ENCODE results near the gene UGT1A9.

DNA sequence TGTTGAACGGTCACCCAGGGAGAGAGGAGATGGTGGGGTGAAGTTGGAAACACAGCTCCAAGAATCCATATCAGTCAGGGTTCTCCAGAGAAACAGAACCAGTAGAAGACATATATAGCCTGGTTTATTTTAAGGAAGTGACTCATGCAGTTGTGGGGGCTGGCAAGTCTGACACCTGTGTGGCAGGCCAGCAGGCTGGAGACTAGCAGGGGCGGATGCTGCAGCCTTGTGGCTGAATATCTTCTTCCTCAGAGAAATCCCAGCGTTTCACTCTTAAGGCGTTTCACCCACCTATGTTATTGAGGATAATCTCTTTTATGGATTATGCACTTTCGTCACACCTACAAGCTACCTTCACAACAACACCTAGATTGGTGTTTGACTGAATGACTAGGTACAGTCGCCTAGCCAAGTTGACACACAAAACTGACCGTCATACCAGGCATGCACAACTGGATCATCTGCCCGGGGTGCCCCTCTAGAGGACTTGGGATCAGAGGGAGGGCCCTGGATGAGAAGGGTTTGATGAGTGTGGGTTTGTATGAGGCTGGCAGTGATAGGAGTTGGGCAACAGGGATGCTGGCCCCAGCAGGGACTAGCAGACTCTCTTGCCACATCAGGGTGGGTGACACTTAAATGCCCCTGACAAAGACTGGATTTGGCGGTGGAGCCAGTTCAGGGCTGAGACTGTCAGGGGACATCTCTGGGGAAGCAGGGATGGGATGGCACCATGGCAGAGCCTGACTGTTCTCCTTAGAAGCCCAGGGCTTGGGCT, 129.8 kb downstream of the UGT1A9 start:
- TF ChIP-seq, protein P1, sequence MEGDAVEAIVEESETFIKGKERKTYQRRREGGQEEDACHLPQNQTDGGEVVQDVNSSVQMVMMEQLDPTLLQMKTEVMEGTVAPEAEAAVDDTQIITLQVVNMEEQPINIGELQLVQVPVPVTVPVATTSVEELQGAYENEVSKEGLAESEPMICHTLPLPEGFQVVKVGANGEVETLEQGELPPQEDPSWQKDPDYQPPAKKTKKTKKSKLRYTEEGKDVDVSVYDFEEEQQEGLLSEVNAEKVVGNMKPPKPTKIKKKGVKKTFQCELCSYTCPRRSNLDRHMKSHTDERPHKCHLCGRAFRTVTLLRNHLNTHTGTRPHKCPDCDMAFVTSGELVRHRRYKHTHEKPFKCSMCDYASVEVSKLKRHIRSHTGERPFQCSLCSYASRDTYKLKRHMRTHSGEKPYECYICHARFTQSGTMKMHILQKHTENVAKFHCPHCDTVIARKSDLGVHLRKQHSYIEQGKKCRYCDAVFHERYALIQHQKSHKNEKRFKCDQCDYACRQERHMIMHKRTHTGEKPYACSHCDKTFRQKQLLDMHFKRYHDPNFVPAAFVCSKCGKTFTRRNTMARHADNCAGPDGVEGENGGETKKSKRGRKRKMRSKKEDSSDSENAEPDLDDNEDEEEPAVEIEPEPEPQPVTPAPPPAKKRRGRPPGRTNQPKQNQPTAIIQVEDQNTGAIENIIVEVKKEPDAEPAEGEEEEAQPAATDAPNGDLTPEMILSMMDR (IDR thresholded peaks at IDR 0.05; ENCODE audit: borderline replicate concordance, extremely low read depth, low read length, poor library complexity, severe bottlenecking) = no peak
- no peak for TF ChIP-seq EZH2 (IDR thresholded peaks at IDR 0.05; ENCODE audit: borderline replicate concordance, low read depth, low read length, severe bottlenecking)

All from DND-41 (cell line).